ENCODE results near the gene AFAP1L1. TPM values are rescaled to one million over a fixed set of nuclear protein-coding genes. Genes with fewer than 3 reads are reported as not detected.
A peak's percentile ranks its signal among the peaks of the same experiment; 100 is the strongest.

AFAP1L1 gene
- total and polyA plus RNA-seq, 2 of the 13 experiments (the other 11 are each of a cell fraction or from before 2014, with no cell fraction given), result 0.38 to 1.0 TPM

- TF ChIP-seq, protein P1, sequence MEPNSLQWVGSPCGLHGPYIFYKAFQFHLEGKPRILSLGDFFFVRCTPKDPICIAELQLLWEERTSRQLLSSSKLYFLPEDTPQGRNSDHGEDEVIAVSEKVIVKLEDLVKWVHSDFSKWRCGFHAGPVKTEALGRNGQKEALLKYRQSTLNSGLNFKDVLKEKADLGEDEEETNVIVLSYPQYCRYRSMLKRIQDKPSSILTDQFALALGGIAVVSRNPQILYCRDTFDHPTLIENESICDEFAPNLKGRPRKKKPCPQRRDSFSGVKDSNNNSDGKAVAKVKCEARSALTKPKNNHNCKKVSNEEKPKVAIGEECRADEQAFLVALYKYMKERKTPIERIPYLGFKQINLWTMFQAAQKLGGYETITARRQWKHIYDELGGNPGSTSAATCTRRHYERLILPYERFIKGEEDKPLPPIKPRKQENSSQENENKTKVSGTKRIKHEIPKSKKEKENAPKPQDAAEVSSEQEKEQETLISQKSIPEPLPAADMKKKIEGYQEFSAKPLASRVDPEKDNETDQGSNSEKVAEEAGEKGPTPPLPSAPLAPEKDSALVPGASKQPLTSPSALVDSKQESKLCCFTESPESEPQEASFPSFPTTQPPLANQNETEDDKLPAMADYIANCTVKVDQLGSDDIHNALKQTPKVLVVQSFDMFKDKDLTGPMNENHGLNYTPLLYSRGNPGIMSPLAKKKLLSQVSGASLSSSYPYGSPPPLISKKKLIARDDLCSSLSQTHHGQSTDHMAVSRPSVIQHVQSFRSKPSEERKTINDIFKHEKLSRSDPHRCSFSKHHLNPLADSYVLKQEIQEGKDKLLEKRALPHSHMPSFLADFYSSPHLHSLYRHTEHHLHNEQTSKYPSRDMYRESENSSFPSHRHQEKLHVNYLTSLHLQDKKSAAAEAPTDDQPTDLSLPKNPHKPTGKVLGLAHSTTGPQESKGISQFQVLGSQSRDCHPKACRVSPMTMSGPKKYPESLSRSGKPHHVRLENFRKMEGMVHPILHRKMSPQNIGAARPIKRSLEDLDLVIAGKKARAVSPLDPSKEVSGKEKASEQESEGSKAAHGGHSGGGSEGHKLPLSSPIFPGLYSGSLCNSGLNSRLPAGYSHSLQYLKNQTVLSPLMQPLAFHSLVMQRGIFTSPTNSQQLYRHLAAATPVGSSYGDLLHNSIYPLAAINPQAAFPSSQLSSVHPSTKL (CRISPR knock-in tag; IDR thresholded peaks at IDR 0.05), result 0 out of 2 replicates have a peak, but pooled peaks have one; percentile 25
- TF ChIP-seq NR1H2 (CRISPR knock-in tag; IDR thresholded peaks at IDR 0.05; ENCODE audit: borderline replicate concordance, low read depth) (no peak), ZNF629 (CRISPR knock-in tag; conservative IDR thresholded peaks at IDR 0.05) (0 out of 2 replicates have a peak, but pooled peaks have one; percentile 30), TRAFD1 (CRISPR knock-in tag; IDR thresholded peaks at IDR 0.05; ENCODE audit: borderline replicate concordance) (no peak), ZNF329 (CRISPR knock-in tag; IDR thresholded peaks at IDR 0.05; ENCODE audit: low read depth) (no peak), ZNF354B (CRISPR knock-in tag; IDR thresholded peaks at IDR 0.05) (no peak), ZBTB20 (CRISPR knock-in tag; IDR thresholded peaks at IDR 0.05; ENCODE audit: borderline replicate concordance, low read depth) (no peak), ZNF572 (CRISPR knock-in tag; IDR thresholded peaks at IDR 0.05) (no peak), CEBPG (CRISPR knock-in tag; IDR thresholded peaks at IDR 0.05) (peak; percentile 86), ZNF160 (CRISPR knock-in tag; IDR thresholded peaks at IDR 0.05) (no peak), ZNF704 (CRISPR knock-in tag; IDR thresholded peaks at IDR 0.05; ENCODE audit: borderline replicate concordance) (no peak), ZNF276 (CRISPR knock-in tag; IDR thresholded peaks at IDR 0.05; ENCODE audit: low read depth) (no peak), ZIK1 (CRISPR knock-in tag; IDR thresholded peaks at IDR 0.05; ENCODE audit: borderline replicate concordance, low read depth) (no peak)
- TF ChIP-seq, protein P2, sequence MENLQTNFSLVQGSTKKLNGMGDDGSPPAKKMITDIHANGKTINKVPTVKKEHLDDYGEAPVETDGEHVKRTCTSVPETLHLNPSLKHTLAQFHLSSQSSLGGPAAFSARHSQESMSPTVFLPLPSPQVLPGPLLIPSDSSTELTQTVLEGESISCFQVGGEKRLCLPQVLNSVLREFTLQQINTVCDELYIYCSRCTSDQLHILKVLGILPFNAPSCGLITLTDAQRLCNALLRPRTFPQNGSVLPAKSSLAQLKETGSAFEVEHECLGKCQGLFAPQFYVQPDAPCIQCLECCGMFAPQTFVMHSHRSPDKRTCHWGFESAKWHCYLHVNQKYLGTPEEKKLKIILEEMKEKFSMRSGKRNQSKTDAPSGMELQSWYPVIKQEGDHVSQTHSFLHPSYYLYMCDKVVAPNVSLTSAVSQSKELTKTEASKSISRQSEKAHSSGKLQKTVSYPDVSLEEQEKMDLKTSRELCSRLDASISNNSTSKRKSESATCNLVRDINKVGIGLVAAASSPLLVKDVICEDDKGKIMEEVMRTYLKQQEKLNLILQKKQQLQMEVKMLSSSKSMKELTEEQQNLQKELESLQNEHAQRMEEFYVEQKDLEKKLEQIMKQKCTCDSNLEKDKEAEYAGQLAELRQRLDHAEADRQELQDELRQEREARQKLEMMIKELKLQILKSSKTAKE (CRISPR knock-in tag; IDR thresholded peaks at IDR 0.05; ENCODE audit: borderline replicate concordance), result no peak
- TF ChIP-seq, protein P3, sequence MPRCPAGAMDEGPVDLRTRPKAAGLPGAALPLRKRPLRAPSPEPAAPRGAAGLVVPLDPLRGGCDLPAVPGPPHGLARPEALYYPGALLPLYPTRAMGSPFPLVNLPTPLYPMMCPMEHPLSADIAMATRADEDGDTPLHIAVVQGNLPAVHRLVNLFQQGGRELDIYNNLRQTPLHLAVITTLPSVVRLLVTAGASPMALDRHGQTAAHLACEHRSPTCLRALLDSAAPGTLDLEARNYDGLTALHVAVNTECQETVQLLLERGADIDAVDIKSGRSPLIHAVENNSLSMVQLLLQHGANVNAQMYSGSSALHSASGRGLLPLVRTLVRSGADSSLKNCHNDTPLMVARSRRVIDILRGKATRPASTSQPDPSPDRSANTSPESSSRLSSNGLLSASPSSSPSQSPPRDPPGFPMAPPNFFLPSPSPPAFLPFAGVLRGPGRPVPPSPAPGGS (CRISPR knock-in tag; IDR thresholded peaks at IDR 0.05), result no peak
Observed at GRCh38 chr5:149323621-149324205, 52.1 kb downstream of the AFAP1L1 start (continued).

Data from HepG2 (cell line).